GM19328 (cell line): ENCODE measurements around the gene TWSG1.
"Not testable (repeated sequence)": the region's sequence is repeated elsewhere in the genome, so short reads cannot be mapped to it uniquely, and the experiment has no call there.

Experiments
- ATAC-seq: cut with Tn5 transposase; IDR thresholded peaks from one replicate; pipeline ENCODE4 v1.9.1; 2021; ENCODE audit warnings: mild to moderate bottlenecking, moderate library complexity; ENCODE audit not compliant: unreplicated experiment

The TWSG1 gene

DNA sequence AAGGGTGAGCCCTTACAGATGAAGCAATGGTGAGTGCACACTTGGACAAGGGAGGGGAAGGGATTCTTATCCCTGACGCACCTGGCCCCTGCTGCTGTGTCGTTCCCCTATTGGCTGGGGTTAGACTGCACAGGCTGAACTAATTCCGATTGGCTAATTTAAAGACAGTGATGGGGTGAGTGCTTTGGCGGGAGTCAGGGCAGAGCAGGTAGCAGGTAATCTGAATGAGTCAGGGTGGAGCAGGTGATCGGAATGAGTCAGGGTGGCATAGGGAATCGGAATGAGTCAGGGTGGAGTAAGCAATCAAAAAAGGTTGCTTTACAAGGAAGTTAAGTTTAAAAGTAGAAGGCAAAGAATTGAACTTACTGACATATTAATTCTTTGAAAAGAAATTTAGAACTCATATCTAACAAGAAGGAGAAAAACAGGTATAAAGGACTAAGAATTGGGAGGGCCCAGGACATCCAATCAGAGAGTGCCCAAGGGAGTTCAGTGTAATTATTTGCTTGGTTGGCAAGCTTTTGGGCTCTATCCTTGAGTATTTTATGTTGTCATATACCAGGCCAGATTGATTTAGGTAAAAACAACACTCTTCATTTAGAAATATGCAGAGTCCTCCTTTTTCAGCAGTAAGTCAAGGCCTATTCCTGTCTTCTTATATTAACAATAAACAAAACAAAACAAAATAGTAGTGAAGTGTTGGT, 88.4 kb downstream of the TWSG1 start:
- no peak for ATAC-seq

- not testable (repeated sequence) for ATAC-seq
Measured at GRCh38 chr18:9423648-9424047, 89.1 kb downstream of the TWSG1 start.

DNA sequence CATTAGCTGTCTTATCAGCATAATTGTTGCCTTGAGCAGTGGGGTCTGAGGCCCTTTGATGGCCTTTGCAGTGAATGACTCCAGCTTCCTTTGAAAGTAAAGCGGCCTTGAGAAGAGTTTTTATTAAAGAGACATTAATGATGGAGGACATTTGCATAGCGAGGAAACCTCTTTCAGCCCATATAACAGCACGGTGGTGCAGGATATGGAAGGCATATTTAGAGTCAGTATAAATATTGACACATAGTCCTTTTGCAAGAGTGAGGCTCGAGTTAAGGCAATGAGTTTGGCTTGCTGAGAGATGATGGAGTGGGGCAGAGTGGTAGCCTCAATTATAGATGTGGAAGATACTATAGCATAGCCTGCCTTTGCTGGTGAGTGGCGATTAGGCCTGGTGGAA, 89.7 kb downstream of the TWSG1 start:
- not testable (repeated sequence) for ATAC-seq

DNA sequence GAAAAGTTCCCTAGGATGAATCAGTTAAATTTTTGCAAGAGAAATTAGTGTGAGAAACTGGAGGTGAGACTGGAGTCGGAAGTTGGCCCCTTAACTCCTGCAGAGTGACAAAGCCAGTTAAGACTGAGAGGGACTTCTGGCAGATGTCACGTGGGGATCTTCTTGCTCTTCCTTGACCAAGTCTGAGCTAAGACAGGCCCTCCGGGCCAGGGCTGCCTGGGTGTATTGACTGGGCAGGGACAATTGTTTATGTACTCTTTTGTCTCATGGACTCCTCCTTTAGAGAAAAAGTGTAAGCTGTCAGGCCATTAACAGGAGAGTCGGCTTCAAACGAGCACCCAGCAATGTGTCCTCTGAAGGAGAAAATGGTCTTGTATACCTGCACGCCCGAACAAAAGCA, 92.2 kb downstream of the TWSG1 start:
- ATAC-seq = no peak

DNA sequence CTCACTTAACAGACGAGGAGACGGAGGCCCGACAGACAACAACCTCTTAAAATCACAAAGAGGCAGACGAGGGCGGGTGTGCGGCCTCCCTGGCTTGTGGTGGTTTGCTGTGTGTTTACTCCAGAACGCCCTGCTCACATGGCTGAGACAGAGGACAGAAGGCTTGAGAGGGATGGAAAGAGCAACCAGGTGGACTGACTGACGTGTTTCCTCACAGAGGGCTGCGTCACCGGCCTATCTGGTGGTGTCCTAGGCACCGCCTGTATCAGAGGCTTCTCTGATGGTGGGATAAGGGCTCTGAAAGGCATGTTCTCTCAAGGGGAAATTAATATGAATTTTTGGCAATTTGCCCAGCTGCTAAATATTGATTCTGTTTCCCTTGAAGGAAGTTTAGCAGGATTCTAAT, 93.7 kb downstream of the TWSG1 start:
- ATAC-seq = no peak

DNA sequence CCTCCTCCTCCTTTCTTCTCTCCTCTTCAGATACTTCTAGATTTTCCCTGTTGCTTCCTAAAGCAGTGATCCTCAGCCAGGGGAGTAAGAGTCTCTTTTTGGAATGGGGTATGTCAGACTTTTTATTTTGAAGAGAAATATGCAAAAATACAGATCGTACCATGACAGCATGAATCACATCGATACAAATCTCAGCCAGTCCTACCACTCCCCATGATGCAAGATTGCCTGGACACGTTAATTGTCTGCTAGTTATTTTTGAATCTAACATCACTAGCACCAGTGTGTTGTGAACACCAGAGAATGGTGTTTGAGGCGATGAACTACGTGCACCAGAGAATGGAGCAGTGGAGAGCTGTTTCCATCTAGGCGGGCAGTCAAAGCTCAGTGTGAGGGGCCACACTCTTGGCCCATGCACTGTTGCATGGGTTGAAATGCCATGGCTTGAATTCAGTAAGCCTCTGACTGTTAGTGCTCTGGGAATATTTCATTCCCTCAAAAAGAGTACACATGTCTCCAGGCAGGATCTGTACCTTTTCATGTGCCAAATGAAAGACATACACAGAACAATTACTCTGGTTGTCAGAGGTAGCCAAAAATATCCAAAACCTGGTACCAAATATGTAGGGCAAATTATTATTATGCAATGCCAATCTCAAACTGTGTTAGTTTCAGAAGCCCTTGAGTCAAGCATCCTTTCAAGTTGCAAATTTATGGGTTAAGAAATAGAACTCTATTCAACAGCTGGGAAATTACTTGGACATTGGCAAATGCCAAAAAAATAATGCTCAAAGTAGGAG, 94.5 kb downstream of the TWSG1 start:
- ATAC-seq = no peak

DNA sequence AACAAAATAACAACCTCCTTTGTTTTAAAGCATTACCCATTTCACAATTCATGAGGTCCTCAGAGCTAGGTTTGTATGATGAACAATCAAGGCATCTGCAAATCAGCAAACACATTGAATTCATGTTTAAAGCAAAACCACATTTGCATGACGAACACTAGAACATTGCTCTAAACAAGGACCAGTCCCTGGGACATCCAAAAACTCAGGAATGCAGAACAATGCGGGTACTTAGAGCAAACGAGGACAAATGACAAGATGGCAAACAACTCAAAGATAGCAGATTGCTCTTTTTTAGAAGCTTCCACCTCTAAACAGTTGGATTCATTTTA, 95.1 kb downstream of the TWSG1 start:
- ATAC-seq = no peak

DNA sequence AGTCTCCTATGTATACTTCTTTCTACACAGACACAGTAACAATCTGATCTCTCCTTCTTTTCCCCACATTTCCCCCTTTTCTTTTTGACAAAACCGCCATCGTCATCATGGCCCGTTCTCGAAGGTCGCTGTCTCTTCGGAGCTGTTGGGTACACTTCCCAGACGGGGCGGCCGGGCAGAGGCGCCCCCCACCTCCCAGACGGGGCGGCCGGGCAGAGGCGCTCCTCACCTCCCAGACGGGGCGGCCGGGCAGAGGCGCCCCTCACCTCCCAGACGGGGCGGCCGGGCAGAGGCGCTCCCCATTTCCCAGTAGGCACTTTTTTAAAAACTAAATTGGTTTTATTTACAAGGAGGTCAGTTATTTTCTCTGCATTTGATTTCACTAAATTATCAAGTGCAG, 95.7 kb downstream of the TWSG1 start:
- not testable (repeated sequence) for ATAC-seq

- ATAC-seq = no peak
Measured at GRCh38 chr18:9431296-9431695, 96.7 kb downstream of the TWSG1 start.

- not testable (repeated sequence) for ATAC-seq
Measured at GRCh38 chr18:9433122-9433521, 98.5 kb downstream of the TWSG1 start.

GRCh38 chr18:9433671-9434121, 99.1 kb downstream of the TWSG1 start:
- no peak for ATAC-seq

GRCh38 chr18:9434122-9434701, 99.6 kb downstream of the TWSG1 start:
- no peak for ATAC-seq

- ATAC-seq = no peak
Measured at GRCh38 chr18:9435041-9435440, 100.5 kb downstream of the TWSG1 start.

DNA sequence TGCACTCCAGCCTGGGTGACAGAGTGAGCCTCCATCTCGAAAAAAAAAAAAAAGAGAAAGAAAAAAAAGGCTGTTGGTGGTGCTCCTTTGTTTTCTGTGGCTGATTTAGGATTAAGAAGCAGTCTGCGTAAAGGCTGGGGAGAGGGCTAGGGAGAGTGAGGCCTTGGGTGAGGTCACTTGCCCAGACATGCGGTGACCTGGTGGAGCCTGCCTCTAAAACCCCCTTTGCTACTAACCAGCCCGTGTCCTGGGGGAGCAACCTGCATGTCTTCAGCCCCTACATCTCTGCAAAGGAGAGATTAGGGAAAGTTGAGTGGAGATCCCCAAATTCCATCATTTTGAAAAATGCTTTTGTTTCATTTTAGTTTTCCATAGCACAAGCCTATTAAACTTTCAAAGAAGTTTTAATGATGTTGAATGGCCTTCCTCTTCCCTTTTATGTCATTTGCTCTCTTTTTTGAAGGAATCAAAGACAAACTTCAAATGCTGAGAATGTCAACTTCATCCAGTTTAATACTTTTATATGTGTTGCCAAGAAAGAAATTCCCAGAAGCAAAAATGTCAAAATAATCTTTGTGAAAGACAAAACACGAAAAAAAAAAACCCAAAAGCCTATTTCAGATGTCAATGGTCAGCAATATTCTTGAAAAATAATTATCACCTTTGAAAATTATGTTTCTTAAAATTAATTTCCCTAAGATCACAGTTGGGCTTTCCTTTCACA, 101.8 kb downstream of the TWSG1 start:
- ATAC-seq = no peak

DNA sequence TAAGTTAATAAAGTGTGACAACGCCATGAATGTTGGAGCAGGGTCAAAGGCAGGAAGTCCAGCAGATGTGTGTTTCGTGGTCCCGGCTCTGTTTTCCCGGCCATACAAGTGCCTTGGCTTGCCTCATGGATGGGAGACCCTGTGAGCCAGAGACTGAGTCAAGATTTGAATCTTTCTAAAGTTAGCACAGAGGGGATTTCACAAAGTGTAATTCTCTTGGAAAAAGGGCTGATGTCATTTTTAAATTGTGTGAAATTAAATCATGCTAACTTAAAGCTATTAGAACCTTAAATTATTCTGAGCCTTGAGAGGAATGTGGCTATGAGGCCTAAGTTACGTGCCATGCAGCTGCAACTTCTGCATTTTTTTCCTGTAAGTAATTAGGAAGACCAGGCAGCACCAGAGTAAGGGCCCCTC, 102.5 kb downstream of the TWSG1 start:
- no peak for ATAC-seq

- ATAC-seq = no peak
Measured at GRCh38 chr18:9437672-9438071, 103.1 kb downstream of the TWSG1 start.

- no peak for ATAC-seq
Measured at GRCh38 chr18:9441061-9441460, 106.5 kb downstream of the TWSG1 start.

DNA sequence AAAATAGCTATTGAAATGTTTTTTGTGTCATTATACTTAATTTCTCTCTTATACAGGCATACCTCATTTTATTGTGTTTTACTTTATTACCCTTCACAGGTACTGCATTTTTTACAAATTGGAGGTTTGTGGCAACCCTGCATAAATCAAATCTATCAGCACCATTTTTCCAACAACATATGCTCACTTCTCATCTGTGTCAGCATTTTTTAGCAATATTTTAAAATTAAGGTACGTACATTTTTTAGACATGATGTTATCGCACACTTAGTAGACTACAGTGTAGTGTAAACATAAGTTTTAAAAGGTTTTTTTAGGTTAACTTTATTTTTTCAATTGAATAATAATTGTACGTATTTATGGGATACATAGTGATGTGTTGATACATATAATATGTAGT, 110.0 kb downstream of the TWSG1 start:
- ATAC-seq = no peak

- ATAC-seq = no peak
Measured at GRCh38 chr18:9446839-9447238, 112.3 kb downstream of the TWSG1 start.

DNA sequence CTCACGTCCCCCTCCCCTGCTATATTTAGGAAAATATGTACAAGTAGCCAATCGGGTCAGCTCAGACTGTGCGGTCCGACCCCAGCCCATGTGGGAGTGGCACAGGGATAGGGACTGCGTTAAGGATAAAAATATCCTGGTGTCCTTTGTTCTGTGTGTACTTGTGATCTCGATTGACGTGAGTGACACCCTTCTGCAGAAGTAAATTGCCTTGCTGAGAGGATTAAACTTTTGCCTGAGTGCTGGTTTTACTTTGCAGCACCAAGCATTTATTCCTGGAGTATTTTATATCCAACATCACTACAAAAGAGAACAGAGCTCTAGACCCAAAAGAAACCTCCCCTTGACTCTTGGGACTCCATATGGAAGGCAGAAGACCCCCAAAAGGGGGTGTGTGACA, 112.8 kb downstream of the TWSG1 start:
- no peak for ATAC-seq

- ATAC-seq = no peak
Measured at GRCh38 chr18:9449600-9450414, 115.2 kb downstream of the TWSG1 start.
